ENCODE measurements around the gene RBM19. TPM values are rescaled to one million over a fixed set of nuclear protein-coding genes. Genes with fewer than 3 reads are reported as not detected.

Gene RBM19
- total and polyA plus RNA-seq, 7 experiments from 2014 or later = 10.8 to 108 (median 59.0) TPM

- Histone ChIP-seq H3K4me1 (ENCODE audit: control insufficient read depth in 2 of 2, insufficient read depth in 2 of 2, low read length in 2 of 2) (no peaks in the 10 kb centered on the region), H3K4me3 (ENCODE audit: low read length) (no peak overlapping the region), H3K36me3 (ENCODE audit: control insufficient read depth in 2 of 3, insufficient read depth in 3 of 3, low read length in 3 of 3) (peaks cover 0 to 44% (median 0%) of the 10 kb centered on the region in 3 experiments), H3K27ac (ENCODE audit: low read depth, low read length) (no peak overlapping the region), H3K9me3 (ENCODE audit: control insufficient read depth in 2 of 3, low read length in 3 of 3) (no peaks in the 10 kb centered on the region), H3K27me3 (ENCODE audit: control insufficient read depth in 2 of 2, insufficient read depth in 2 of 2, low read length in 2 of 2) (no peaks in the 10 kb centered on the region)
- Mint-ChIP-seq H3K27ac (peak overlapping the region in 1 of 9 donors; percentile 43), H3K4me3 (no peak overlapping the region), H3K4me1 (no peaks in the 10 kb centered on the region), H3K27me3 (no peaks in the 10 kb centered on the region), H3K36me3 (peaks cover 1 to 60% (median 27%) of the 10 kb centered on the region in 5 donors), H3K9me3 (peaks cover 0 to 1% (median 0%) of the 10 kb centered on the region in 11 donors)
- POLR2A ChIA-PET = no interaction called here
- ATAC-seq (no peak), DNase-seq (no peak)
- CTCF ChIA-PET = interaction anchor here (0.7 kb wide), 1 partner anchor 17 kb away, joined by 3 read pairs; no protein-coding TSS in a partner anchor
- intact Hi-C loops (cut with micrococcal nuclease) = no loop called here
Measured at GRCh38 chr12:113819495-113819894, 146.6 kb downstream of the RBM19 start.

- H3K27ac Mint-ChIP-seq = peak overlapping the region in 1 of 9 donors; percentile 29
- H3K36me3 Mint-ChIP-seq = peaks cover 1 to 63% (median 27%) of the 10 kb centered on the region in 5 donors
- Histone ChIP-seq H3K4me1 (ENCODE audit: control insufficient read depth in 2 of 2, insufficient read depth in 2 of 2, low read length in 2 of 2) (no peaks in the 10 kb centered on the region), H3K27ac (ENCODE audit: low read depth, low read length) (no peak overlapping the region), H3K9me3 (ENCODE audit: control insufficient read depth in 2 of 3, low read length in 3 of 3) (no peaks in the 10 kb centered on the region), H3K4me3 (ENCODE audit: low read length) (no peak overlapping the region), H3K36me3 (ENCODE audit: control insufficient read depth in 2 of 3, insufficient read depth in 3 of 3, low read length in 3 of 3) (peaks cover 0 to 37% (median 0%) of the 10 kb centered on the region in 3 experiments), H3K27me3 (ENCODE audit: control insufficient read depth in 2 of 2, insufficient read depth in 2 of 2, low read length in 2 of 2) (no peaks in the 10 kb centered on the region)
- POLR2A ChIA-PET = no interaction called here
- ATAC-seq = no peak
- H3K27me3 Mint-ChIP-seq = no peaks in the 10 kb centered on the region
- intact Hi-C loops (cut with micrococcal nuclease) = no loop called here
- H3K9me3 Mint-ChIP-seq = peaks cover 0 to 2% (median 0%) of the 10 kb centered on the region in 11 donors
- DNase-seq = no peak
- H3K4me1 Mint-ChIP-seq = no peaks in the 10 kb centered on the region
- CTCF ChIA-PET = no interaction called here
- H3K4me3 Mint-ChIP-seq = no peak overlapping the region
Measured at GRCh38 chr12:113818833-113819232, 147.3 kb downstream of the RBM19 start.

- no peaks in the 10 kb centered on the region for H3K27me3 ChIP-seq (ENCODE audit: control insufficient read depth in 2 of 2, insufficient read depth in 2 of 2, low read length in 2 of 2)
- H3K27ac ChIP-seq (ENCODE audit: low read depth, low read length) = no peak overlapping the region
- Mint-ChIP-seq H3K4me3 (no peak overlapping the region), H3K27ac (no peak overlapping the region), H3K27me3 (no peaks in the 10 kb centered on the region), H3K9me3 (peaks cover 0 to 4% (median 0%) of the 10 kb centered on the region in 11 donors), H3K4me1 (no peaks in the 10 kb centered on the region), H3K36me3 (peaks cover 1 to 63% (median 30%) of the 10 kb centered on the region in 5 donors)
- CTCF ChIA-PET = no interaction called here
- no peaks in the 10 kb centered on the region for H3K4me1 ChIP-seq (ENCODE audit: control insufficient read depth in 2 of 2, insufficient read depth in 2 of 2, low read length in 2 of 2)
- POLR2A ChIA-PET = no interaction called here
- DNase-seq (no peak), ATAC-seq (no peak)
- no peak overlapping the region for H3K4me3 ChIP-seq (ENCODE audit: low read length)
- intact Hi-C loops (cut with micrococcal nuclease) = no loop called here
- no peaks in the 10 kb centered on the region for H3K9me3 ChIP-seq (ENCODE audit: control insufficient read depth in 2 of 3, low read length in 3 of 3)
- H3K36me3 ChIP-seq (ENCODE audit: control insufficient read depth in 2 of 3, insufficient read depth in 3 of 3, low read length in 3 of 3) = peaks cover 0 to 33% (median 0%) of the 10 kb centered on the region in 3 experiments
Measured at GRCh38 chr12:113818283-113818682, 147.8 kb downstream of the RBM19 start.

- intact Hi-C loops (cut with micrococcal nuclease) = no loop called here
- Histone ChIP-seq H3K4me1 (ENCODE audit: control insufficient read depth in 2 of 2, insufficient read depth in 2 of 2, low read length in 2 of 2) (no peaks in the 10 kb centered on the region), H3K27ac (ENCODE audit: low read depth, low read length) (no peak overlapping the region), H3K4me3 (ENCODE audit: low read length) (no peak overlapping the region), H3K9me3 (ENCODE audit: control insufficient read depth in 2 of 3, low read length in 3 of 3) (peaks cover 0 to under 1% (median 0%) of the 10 kb centered on the region in 3 experiments), H3K36me3 (ENCODE audit: control insufficient read depth in 2 of 3, insufficient read depth in 3 of 3, low read length in 3 of 3) (peaks cover 0 to 23% (median 0%) of the 10 kb centered on the region in 3 experiments), H3K27me3 (ENCODE audit: control insufficient read depth in 2 of 2, insufficient read depth in 2 of 2, low read length in 2 of 2) (no peaks in the 10 kb centered on the region)
- H3K36me3 Mint-ChIP-seq = peaks cover 1 to 70% (median 37%) of the 10 kb centered on the region in 5 donors
- no peaks in the 10 kb centered on the region for H3K4me1 Mint-ChIP-seq
- H3K9me3 Mint-ChIP-seq = peaks cover 0 to 4% (median 0%) of the 10 kb centered on the region in 11 donors
- no peaks in the 10 kb centered on the region for H3K27me3 Mint-ChIP-seq
- no peak for DNase-seq
- H3K27ac Mint-ChIP-seq = no peak overlapping the region
- no peak for ATAC-seq
- H3K4me3 Mint-ChIP-seq = no peak overlapping the region
- POLR2A ChIA-PET = no interaction called here
- CTCF ChIA-PET = no interaction called here
Measured at GRCh38 chr12:113816866-113817265, 149.3 kb downstream of the RBM19 start.

- DNase-seq (no peak), ATAC-seq (no peak)
- Histone ChIP-seq H3K9me3 (ENCODE audit: control insufficient read depth in 2 of 3, low read length in 3 of 3) (peaks cover 0 to 7% (median 0%) of the 10 kb centered on the region in 3 experiments), H3K4me1 (ENCODE audit: control insufficient read depth in 2 of 2, insufficient read depth in 2 of 2, low read length in 2 of 2) (no peaks in the 10 kb centered on the region), H3K27me3 (ENCODE audit: control insufficient read depth in 2 of 2, insufficient read depth in 2 of 2, low read length in 2 of 2) (no peaks in the 10 kb centered on the region), H3K36me3 (ENCODE audit: control insufficient read depth in 2 of 3, insufficient read depth in 3 of 3, low read length in 3 of 3) (peaks cover 0 to 7% (median 0%) of the 10 kb centered on the region in 3 experiments), H3K4me3 (ENCODE audit: low read length) (no peak overlapping the region), H3K27ac (ENCODE audit: low read depth, low read length) (no peak overlapping the region)
- H3K36me3 Mint-ChIP-seq = peaks cover 3 to 74% (median 42%) of the 10 kb centered on the region in 5 donors
- intact Hi-C loops (cut with micrococcal nuclease) = no loop called here
- no peak overlapping the region for H3K27ac Mint-ChIP-seq
- H3K27me3 Mint-ChIP-seq = no peaks in the 10 kb centered on the region
- no peak overlapping the region for H3K4me3 Mint-ChIP-seq
- ChIA-PET CTCF (no interaction called here), POLR2A (no interaction called here)
- no peaks in the 10 kb centered on the region for H3K4me1 Mint-ChIP-seq
- H3K9me3 Mint-ChIP-seq = peaks cover 0 to 8% (median 0%) of the 10 kb centered on the region in 11 donors
Measured at GRCh38 chr12:113815031-113815430, 151.1 kb downstream of the RBM19 start.

GRCh38 chr12:113813229-113813541, 152.9 kb downstream of the RBM19 start:
- intact Hi-C loops (cut with micrococcal nuclease) = no loop called here
- Mint-ChIP-seq H3K9me3 (peaks cover 0 to 12% (median 4%) of the 10 kb centered on the region in 11 donors), H3K27me3 (no peaks in the 10 kb centered on the region), H3K27ac (no peak overlapping the region), H3K4me1 (no peaks in the 10 kb centered on the region), H3K4me3 (no peak overlapping the region), H3K36me3 (peaks cover 5 to 79% (median 46%) of the 10 kb centered on the region in 5 donors)
- no peak for DNase-seq
- ChIA-PET CTCF (interaction anchor here (0.6 kb wide), 1 partner anchor 27 kb away, joined by 3 read pairs; no protein-coding TSS in a partner anchor), POLR2A (no interaction called here)
- ATAC-seq = no peak
- H3K36me3 ChIP-seq (ENCODE audit: control insufficient read depth in 2 of 3, insufficient read depth in 3 of 3, low read length in 3 of 3) = peaks cover 0 to 7% (median 0%) of the 10 kb centered on the region in 3 experiments
- H3K9me3 ChIP-seq (ENCODE audit: control insufficient read depth in 2 of 3, low read length in 3 of 3) = peaks cover 0 to 7% (median 0%) of the 10 kb centered on the region in 3 experiments
- no peaks in the 10 kb centered on the region for H3K27me3 ChIP-seq (ENCODE audit: control insufficient read depth in 2 of 2, insufficient read depth in 2 of 2, low read length in 2 of 2)
- H3K4me1 ChIP-seq (ENCODE audit: control insufficient read depth in 2 of 2, insufficient read depth in 2 of 2, low read length in 2 of 2) = no peaks in the 10 kb centered on the region
- no peak overlapping the region for H3K4me3 ChIP-seq (ENCODE audit: low read length)
- H3K27ac ChIP-seq (ENCODE audit: low read depth, low read length) = no peak overlapping the region

Measured in naive thymus-derived CD4-positive, alpha-beta T cell (primary cell).